Right renal pelvis (tissue), 4 donors: Measurements from ENCODE around the gene ATF7. TPM values are rescaled to one million over a fixed set of nuclear protein-coding genes. Genes with fewer than 3 reads are reported as not detected.
"Not testable (repeated sequence)": the region's sequence is repeated elsewhere in the genome, so short reads cannot be mapped to it uniquely, and the experiment has no call there.

Experiments used
- DNase-seq, 4 donors: peaks; one replicate each; pipeline ENCODE4 v3.0.0-alpha.2; 2013; ENCODE audit warnings: low read depth in 4 of 4, low spot score in 3 of 4, missing footprints in 1 of 4
- polyA plus RNA-seq, 4 donors: library from polyadenylated mRNA; unstranded; fragments of 120-200 nt; gene quantifications; one replicate each; pipeline ENCODE4 v1.2.1, GENCODE V29; 2013; ENCODE audit not compliant: insufficient read length in 4 of 4

Gene ATF7
- polyA plus RNA-seq, 4 donors: 38.4 to 47.0 (median 44.8) TPM

DNA sequence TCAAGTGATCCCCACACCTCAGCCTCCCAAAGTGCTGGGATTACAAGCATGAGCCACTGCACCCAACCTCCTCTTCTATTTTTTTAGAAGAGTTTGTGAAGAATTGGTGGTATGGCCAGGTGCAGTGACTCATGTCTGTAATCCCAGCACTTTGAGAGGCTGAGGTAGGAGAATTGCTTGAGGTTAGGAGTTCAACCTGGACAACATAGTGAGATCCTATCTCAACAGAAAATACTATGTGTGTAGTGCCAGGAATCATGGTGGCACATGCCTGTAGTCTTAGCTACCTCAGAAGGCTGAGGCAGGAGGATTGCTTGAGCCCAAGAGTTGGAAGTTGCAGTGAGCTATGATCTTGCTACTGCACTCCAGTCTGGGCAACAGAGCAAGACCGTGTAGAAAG is 5.5 kb upstream of the ATF7 start:
- DNase-seq: no peak

DNA sequence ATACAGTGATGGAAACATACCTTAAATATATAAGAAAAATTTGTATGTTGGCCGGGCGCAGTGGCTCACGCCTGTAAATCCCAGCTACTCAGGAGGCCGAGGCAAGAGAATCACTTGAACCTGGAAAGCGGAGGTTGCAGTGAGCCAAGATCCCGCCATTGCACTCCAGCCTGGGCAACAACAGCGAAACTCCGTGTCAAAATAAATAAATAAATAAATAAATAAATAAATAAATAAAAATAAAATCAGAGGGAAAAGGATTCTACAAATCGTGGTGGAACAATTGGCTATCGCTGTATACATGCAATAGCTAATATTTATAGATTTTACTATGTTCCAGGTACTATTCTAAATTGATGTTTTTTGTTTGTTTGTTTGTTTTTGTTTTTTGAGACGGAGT is 1.7 kb upstream of the ATF7 start:
- no peak for DNase-seq

DNA sequence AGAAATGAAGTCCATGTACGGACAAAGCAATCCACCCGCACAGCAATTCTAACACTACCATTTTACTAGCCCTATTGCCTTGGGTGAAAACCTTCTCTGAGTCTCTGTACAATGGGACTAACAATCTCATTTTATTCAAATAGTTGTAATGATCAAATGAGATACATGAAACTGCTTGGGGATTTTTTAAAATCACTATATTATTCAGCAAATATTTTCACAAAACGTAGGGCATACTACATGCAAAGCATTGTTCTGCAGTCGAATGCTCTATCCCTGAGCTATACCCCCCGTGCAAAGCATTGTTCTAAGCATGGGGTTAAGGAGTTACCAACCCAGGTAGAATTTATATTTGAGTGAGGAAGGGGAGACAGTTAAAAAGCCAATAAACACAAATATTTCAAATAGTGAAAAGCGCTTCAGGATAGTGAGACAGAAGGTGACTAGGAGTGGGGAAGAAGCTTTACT is 554 bp upstream of the ATF7 start:
- no peak for DNase-seq

DNA sequence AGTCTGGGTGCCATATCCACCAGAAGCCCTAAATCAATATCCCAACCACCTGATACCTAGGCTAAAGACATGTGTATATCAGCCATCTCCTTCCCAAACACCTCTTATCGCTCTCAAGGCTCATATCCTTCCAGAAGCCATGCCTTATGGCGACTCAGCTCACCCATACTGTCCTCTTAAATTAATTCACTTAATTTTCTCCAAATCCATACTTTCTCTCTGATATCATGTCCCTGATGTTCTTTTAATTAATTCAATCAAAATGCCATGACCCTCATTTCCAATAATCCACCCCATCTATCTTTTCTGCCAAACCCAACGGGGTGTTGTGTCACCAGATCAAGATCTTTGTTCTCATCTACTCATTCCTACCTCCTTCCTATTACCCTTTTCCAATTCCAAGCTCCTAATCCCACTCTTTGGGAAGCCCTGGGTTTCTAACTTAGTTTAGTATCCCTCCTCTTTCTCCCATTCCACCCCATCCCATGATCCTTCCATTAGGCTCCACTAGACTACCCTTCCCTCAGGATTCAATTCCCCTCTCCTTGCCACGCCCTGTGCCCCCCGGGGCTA is 723 bp downstream of the ATF7 start:
- DNase-seq: no peak

DNA sequence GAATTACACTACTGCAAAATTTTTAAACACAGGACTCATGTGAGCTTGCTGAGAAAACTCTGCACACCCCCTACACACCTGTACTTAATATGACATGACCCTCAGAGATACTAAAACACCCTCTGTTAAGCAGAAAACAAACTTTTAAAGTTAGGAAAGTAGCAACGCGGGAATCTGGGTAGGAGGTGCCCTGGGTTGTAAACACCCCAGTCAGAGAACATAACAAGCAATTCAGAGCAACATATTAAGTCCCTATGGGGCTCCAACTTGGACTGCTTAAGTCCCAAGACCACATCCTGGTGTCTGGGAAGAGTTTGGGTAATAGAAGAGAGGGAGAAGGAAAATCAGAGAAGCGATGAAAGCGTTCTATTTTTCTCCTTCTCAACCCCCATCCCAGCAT is 1.2 kb downstream of the ATF7 start:
- DNase-seq: no peak

DNA sequence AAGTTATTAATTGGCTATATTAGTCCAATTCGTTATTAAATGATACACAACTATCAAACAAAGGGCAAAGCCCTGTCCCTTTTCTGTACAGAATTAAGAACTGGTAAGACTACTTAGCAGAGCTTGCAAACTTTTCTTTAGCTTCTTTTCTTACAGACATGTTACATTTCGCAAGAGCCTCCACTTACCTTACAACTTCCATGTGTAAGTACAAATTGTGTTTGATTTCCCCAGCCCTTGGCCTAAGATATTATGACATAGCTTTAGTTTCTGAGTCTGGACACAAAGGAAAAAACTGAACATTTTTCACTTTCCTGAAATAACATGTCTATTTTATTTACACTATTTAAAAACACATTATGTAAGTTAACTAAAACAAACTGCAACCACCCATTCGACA is 1.7 kb downstream of the ATF7 start:
- DNase-seq: no peak

DNA sequence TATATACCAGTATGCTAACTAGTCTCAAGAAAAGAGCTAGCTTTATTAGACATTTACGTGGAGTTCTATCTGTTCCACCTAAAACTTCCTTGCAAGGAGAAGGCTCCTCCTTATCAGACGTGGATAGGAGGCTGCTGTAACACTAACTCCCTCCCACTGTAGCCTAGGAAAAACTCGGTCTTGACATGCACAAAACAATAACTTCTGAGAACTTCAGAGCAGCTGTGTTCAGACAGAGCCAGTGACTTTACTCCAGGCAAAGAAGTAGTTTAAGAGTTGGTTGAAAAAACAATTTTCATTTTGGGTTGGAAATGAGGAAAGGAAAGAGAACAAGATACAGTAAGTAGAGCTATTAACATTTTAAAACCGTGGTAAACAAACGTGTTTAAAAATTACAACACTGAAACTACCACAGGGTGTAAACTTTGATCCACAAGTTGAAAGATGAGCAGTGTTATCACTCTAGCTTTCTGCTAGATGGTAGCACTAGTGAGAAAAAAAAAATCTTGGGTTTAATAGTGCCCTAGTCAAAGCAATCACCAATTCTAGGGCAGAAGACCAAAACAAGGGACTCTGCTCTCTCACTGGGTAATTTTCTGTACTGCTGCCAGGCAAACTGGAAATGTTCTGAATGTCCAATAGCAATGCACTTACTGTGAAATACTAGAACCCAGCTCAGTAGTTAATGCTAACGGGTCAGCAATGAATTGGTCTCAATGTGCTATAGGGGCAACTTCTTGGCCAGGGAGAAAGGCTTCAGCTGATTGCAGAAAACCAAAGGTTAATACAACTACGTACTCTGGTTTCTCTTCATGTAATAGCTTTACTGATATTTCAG is 2.4 kb downstream of the ATF7 start:
- no peak for DNase-seq

DNA sequence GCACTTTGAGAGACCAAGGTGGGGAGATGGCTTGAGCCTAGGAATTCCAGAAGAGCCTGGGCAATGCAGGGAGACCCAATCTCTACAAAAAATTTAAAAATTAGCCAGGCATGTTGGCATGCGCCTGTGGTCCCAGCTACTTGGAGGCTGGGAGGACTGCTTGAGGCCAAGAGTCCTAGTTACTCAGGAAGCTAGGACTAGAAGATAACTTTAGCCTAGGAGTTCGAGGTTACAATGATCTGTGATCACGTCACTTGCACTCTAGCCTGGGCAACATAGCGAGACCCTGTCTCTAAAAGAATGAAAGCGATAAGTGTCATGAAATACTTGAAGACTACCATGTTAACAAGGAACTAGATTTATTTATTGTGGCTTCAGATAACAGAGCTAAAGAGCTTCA is 3.5 kb downstream of the ATF7 start:
- DNase-seq: no peak

DNA sequence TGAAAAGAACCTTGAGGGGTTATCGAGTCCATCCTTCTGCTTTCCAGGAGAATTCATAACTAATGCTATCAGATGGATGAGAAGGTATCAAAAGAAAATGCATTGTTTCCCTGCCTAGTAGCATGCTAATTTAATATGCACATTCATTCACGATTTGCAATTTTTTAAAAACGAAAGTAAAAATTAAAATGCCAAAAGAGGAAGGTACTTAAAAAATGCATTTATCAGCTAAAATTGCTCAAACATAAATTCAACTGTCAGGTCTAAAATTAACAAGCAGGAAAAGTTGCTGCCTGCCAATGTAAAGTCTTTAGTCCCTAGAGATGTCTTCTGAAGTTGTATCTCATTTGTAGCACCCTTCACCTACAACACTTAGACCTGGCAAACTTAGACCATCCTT is 7.9 kb downstream of the ATF7 start:
- DNase-seq: no peak

DNA sequence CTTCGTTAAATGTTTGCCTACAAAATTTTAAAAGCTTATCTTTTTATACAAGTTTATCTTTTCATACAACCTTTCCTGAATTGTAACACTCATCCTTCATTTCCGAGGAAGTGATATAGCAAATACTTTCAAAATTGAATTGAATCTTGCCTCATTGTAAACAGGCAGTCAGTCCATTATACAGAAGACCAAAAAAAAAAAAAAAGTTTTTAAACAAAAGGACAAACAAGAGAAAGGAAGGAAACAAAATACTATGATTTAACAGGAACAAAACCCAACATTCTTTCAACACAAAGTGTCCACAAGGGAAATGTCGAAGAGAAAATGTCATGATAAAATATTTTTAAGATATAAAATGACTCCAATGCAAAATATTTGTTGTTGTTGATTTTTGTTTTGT is 8.5 kb downstream of the ATF7 start:
- no peak for DNase-seq

DNA sequence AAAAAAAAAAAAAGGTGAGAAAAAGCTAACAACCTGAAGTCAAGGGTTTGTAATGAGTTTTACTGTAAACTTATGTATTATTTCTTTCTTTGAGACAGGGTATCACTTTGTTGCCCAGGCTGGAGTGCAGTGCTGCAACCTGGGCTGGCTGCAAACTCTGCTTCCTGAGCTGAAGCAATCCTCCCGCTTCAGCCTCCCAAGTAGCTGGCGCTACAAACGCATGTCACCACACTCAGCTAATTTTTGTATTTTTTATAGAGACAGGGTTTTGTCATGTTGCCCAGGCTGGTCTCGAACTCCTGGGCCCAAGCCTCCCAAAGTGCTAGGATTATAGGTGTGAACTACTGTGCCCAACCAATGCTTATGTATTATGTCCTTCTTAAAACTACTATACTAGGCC is 9.2 kb downstream of the ATF7 start:
- DNase-seq: no peak

DNA sequence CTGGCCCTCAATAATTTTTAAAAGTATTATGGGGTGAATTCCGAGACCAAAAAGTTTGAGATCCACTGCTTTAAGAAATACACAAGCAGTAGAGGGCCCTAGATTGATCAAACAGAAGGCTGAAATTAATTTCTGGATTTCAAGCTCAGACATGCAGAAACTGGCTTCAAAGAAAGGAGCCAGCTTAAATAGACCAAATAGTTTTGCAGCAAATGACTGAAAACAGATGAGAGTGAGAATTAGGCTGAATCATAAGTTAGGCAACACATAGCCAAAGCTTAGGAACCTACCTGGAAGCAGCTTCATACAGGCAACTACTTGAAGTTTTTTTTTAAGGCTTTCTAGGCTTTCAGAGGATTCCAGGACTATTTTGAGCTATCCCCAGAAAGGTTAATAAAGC is 12.4 kb downstream of the ATF7 start:
- DNase-seq: no peak

DNA sequence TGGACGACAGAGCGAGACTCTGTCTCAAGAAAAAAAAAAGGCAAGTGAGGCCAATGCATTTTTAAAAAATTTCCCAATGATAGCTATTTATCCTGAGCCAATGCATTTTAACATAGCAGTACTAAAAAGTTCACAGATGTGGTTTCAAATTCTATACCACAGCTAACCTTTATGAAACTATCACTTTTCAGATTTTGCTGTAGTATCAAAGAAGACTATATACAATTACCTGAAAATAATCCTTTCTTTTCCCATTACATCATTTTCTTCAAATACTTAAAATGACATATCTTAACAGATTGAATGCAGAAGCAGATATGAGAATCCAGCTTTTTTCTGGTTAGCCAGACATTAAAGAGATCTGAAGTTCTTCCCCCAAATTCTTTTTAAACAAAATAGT is 13.2 kb downstream of the ATF7 start:
- no peak for DNase-seq

DNA sequence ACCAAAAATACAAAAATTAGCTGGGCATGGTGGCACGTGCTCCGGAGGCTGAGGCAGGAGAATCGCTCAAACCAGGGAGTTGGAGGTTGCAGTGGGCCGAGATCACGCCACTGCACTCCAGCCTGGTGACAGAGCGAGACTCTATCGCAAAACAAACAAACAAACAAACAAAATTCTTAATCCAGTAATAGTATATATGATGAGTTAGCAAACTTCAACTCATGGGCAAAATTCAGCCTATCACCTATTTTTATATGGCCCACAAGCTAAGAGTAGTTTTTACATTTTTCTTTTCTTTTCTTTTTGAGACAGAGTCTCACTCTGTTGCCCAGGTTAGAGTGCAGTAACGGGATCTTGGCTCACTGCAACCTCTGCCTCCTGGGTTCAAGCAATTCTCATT is 14.9 kb downstream of the ATF7 start:
- no peak for DNase-seq

DNA sequence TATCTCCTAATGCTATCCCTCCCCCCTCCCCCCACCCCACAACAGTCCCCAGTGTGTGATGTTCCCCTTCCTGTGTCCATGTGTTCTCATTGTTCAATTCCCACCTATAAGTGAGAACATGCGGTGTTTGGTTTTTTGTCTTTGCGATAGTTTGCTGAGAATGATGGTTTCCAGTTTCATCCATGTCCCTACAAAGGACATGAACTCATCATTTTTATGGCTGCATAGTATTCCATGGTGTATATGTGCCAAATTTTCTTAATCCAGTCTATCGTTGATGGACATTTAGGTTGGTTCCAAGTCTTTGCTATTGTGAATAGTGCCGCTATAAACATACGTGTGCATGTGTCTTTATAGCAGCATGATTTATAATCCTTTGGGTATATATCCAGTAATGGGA is 19.5 kb downstream of the ATF7 start:
- DNase-seq: not testable (repeated sequence)

DNA sequence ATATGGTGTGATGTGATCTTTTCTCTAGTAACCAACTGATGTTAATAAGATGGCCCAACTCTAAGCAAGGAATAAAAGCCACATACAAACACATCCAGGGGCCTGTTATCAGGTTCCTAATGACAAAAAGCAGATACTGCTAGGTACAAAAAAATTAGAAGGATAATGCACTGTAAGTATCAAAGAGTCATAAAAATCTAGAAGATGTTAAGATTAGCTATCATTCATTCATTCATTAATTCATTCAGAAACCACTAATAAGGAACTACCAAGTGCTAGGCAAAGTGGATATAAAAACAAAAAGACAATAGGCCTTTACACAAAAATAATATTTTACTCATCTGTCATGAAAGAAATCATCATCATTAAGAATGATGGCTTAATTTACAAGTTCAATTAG is 21.6 kb downstream of the ATF7 start:
- DNase-seq: no peak

DNA sequence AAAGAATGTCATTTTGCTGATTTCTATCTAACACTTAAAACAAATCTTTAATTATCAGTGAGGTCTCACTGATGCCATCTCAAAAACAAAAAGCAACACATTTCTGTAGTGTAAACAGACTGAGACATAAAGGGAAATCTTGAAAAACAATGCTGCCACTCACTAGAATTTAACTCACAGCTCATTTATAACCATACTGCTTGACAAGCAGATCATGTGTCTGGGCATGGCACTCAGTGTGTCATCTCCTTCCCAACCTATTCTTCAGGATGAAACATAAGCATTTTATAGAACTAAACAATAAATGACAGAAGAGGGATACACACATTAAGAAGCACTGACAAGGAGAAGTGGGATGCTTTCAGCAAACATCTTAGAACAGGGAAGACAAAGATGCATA is 22.4 kb downstream of the ATF7 start:
- no peak for DNase-seq

DNA sequence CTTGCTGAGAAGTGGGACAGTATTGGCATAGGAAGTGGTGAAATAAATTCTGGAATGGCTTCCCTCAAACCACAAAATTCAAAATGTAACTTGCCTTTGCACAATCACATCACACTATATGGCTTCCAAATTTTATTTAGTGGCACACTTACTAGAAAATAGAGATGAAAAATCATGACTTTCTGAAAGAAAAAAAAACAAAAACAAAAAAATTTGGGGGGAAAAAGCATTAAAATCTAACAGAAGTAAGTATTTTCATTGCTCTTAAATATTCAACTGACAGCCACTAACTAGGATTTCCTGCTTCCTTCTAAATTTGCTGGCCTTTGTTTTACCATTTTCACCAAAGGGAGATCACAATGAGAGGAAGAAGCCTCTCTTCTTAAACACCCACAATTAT is 23.0 kb downstream of the ATF7 start:
- no peak for DNase-seq

DNA sequence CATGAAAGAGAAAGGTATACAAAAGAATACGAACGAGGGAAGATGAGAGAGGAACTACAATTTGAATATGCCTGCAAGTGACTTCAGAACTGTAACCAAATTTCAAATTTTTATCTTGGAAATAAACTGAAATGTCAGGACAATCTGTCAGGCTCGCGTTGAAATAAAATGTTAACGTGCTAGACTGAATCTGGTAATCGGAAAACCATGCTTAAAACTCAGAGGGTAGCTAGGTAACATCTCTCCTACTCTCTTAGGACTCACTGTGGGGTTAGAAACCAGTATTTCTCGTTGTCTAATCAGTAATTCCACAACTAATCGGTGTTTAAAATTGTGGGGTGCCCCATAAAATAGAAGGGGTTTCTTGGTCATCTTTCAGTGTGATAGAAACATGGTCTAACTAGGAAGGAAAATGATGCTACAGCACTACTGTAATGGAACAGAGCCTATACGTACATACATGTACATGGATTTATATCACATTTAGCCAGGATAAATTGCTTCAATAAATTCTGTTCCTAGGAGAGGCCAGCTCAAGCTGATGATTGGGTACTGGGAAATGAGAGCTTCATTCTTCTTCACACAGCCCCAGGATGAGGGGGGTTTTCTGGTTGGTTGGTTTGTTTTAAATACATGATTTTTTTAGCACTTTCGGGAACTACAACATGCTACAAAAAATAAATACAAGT is 23.9 kb downstream of the ATF7 start:
- no peak for DNase-seq

DNA sequence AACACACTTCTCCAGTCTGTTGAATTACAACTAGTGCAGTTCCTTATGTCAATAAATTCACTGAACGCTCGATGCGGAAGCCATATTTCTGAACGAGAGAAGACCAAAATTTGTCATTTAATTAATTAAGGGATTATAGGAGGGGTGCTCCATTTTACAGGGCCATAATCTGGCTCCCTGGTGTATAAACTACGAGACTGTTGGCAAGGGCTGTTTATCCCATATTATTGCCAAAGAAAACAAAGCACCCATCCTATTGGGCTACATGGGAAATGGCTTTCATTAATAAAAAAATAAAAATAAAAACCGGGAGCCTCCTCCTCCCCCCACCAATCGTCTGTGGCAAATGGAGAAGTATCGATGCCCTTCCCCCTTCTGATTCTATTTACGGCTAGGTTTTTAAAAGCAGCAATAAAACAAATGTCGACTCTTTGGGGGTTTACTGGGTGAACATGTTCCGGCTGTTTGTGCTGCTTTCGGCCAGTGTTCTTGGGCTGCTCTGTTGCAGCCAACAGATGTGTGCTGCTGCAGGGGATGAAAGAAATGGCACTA is 24.8 kb downstream of the ATF7 start:
- DNase-seq: peak in 1 of 4 donors; percentile 49

DNA sequence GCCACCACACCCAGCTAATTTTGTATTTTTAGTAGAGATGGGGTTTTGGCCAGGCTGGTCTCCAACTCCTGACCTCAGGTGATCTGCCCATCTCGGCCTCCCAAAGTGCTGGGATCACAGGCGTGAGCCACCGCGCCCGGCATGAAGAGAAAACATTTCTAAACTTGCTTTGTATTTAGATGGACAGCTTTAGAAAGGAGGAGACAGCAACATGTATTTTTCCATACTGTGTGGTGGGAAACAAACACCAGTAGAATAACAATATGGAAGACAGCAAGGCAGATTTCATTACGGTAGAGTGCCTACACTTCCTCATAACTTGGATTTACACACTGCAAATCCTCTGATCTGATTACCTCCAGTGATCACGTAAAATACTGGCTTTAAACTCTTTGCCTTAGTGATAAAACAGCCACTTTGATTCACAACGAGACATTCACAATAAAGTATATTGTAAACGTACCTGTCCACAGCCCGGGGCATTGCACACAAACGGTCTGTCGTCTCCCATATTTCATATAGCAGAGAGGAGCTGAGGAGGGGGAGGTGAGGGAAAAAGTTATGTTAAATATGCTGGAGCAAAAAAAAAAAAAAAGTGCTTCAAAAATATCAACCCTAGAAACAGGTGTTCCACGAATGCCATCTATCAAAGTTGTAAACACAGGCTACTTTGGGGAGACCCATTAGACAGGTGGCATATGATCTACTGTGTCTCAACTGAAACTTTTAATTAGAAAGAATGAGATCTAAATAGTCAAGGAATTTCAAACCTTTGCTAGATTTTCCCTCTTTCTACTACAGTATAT is 25.5 kb downstream of the ATF7 start:
- no peak for DNase-seq
